Fibroblast of lung (primary cell): Measurements from ENCODE around the gene ZNF793. TPM values are rescaled to one million over a fixed set of nuclear protein-coding genes. Genes with fewer than 3 reads are reported as not detected.

Experiments
- DNase-seq, 2 donors: peaks; one replicate each; pipeline versions ENCODE4 v3.0.0 to v3.0.0-alpha.2; 2010; ENCODE audit warnings: low read depth in 2 of 2
- H2AFZ ChIP-seq: 2 replicates; pipeline ENCODE4 v1.5.1; 2012; ENCODE audit warnings: low read length, control low read depth, inconsistent platforms
- H3K27ac ChIP-seq: 2 replicates; pipeline ENCODE4 v1.5.1; 2011; ENCODE audit warnings: low read length, control low read depth; ENCODE audit not compliant: insufficient read depth
- H3K27me3 ChIP-seq: 2 replicates; pipeline ENCODE4 v1.5.1; 2011; ENCODE audit warnings: mild to moderate bottlenecking, low read length; ENCODE audit not compliant: control insufficient read depth, insufficient read depth
- H3K36me3 ChIP-seq: 2 replicates; pipeline ENCODE4 v1.5.1; 2011; ENCODE audit warnings: low read length; ENCODE audit not compliant: control insufficient read depth, insufficient read depth
- H3K4me1 ChIP-seq: 2 replicates; pipeline ENCODE4 v1.5.1; 2011; ENCODE audit warnings: low read length; ENCODE audit not compliant: control insufficient read depth, insufficient read depth; ENCODE audit errors: extremely low read depth
- H3K4me2 ChIP-seq: 2 replicates; pipeline ENCODE4 v1.5.1; 2011; ENCODE audit warnings: low read length, control low read depth; ENCODE audit not compliant: insufficient read depth; ENCODE audit errors: extremely low read depth
- H3K4me3 ChIP-seq, 4 experiments: fragments of 200-600 bp in 1 of 4; sonication (generic) in 1 of 4; replicated peaks in 1 of 4; 2 replicates each; pipeline ENCODE4 v1.5.1; 2011 to 2016; ENCODE audit warnings: low read length in 4 of 4, low read depth in 3 of 4, mild to moderate bottlenecking in 3 of 4, control low read depth in 2 of 4, inconsistent platforms in 1 of 4, mixed read lengths in 1 of 4; ENCODE audit not compliant: insufficient read depth in 1 of 4; ENCODE audit errors: control extremely low read depth in 1 of 4
- H3K79me2 ChIP-seq: 2 replicates; pipeline ENCODE4 v1.5.1; 2012; ENCODE audit warnings: mild to moderate bottlenecking, low read length, inconsistent platforms; ENCODE audit not compliant: control insufficient read depth, insufficient read depth
- H3K9ac ChIP-seq: 2 replicates; pipeline ENCODE4 v1.5.1; 2011; ENCODE audit warnings: mild to moderate bottlenecking, low read length, control low read depth; ENCODE audit not compliant: insufficient read depth
- H3K9me3 ChIP-seq: 2 replicates; pipeline ENCODE4 v1.5.1; 2012; ENCODE audit warnings: low read depth, low read length; ENCODE audit not compliant: control insufficient read depth, insufficient read depth
- H4K20me1 ChIP-seq: 2 replicates; pipeline ENCODE4 v1.5.1; 2011; ENCODE audit warnings: low read length; ENCODE audit not compliant: control insufficient read depth, insufficient read depth; ENCODE audit errors: extremely low read depth
- EZH2 ChIP-seq: IDR thresholded peaks from 2 replicates; pipeline ENCODE4 v1.5.1; 2012; ENCODE audit warnings: low read length, control low read depth, mild to moderate bottlenecking; ENCODE audit errors: missing control alignments
- polyA plus RNA-seq, 2 donors: library from polyadenylated mRNA; depleted of rRNA in 1 of 2; stranded (reverse) in 1 of 2; unstranded in 1 of 2; fragments of >200 nt; gene quantifications; 2 replicates each; pipeline ENCODE4 v1.2.1, GENCODE V29; 2011 to 2012; ENCODE audit warnings: missing spikeins in 1 of 2
- total RNA-seq: library from RNA; depleted of rRNA; stranded (reverse); fragments of >200 nt; gene quantifications from 2 replicates; pipeline ENCODE4 v1.2.1, GENCODE V29; 2014
- TF ChIP-seq, protein P1 (sequence below), 2 donors: IDR thresholded peaks in 1 of 2; conservative IDR thresholded peaks in 1 of 2; 1 replicate in 1 of 2; 2 replicates in 1 of 2; pipeline ENCODE4 v1.5.1; 2011 to 2012; ENCODE audit warnings: low read length in 2 of 2, control low read depth in 1 of 2, inconsistent platforms in 1 of 2, low read depth in 1 of 2, mild to moderate bottlenecking in 1 of 2

ZNF793 gene
- total and polyA plus RNA-seq, 2 donors (not counting 1 experiment from before 2014, with no cell fraction given): 1.7 to 5.9 TPM

DNA sequence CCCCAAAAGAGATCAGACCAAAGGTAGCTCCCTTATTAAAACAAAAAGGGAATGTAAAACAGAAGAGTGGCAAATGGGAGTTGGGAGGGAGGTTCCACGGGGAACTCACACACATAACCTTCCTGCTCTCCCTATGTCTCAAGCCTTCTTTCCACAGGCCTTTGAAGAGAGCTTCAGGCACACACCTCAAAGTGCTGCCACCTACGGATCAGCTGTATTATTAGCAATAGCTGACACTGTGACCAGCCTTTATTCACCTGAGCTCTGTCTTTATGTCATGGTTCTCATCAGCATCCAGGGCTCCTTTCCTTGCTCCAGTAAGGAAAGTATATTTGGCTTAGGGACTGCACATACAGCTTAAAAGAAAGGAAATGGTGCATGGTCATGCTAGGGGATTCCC, 76.6 kb downstream of the ZNF793 start:
- no peaks in the 10 kb centered on the region for H3K4me1 ChIP-seq
- no peak for DNase-seq
- TF ChIP-seq, protein P1, sequence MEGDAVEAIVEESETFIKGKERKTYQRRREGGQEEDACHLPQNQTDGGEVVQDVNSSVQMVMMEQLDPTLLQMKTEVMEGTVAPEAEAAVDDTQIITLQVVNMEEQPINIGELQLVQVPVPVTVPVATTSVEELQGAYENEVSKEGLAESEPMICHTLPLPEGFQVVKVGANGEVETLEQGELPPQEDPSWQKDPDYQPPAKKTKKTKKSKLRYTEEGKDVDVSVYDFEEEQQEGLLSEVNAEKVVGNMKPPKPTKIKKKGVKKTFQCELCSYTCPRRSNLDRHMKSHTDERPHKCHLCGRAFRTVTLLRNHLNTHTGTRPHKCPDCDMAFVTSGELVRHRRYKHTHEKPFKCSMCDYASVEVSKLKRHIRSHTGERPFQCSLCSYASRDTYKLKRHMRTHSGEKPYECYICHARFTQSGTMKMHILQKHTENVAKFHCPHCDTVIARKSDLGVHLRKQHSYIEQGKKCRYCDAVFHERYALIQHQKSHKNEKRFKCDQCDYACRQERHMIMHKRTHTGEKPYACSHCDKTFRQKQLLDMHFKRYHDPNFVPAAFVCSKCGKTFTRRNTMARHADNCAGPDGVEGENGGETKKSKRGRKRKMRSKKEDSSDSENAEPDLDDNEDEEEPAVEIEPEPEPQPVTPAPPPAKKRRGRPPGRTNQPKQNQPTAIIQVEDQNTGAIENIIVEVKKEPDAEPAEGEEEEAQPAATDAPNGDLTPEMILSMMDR (conservative IDR thresholded peaks at IDR 0.05 in 1 of 2, IDR thresholded peaks at IDR 0.05 in 1 of 2; ENCODE audit: low read depth in 1 of 2, low read length in 2 of 2): no peak
- no peak for TF ChIP-seq EZH2

More for the DNA sequence above, 76.6 kb downstream of the ZNF793 start:
- H3K9ac ChIP-seq: no peak overlapping the region
- no peak overlapping the region for H3K27ac ChIP-seq
- H4K20me1 ChIP-seq: no peaks in the 10 kb centered on the region
- H3K4me2 ChIP-seq: no peak overlapping the region
- H3K4me3 ChIP-seq: no peak overlapping the region
- H3K9me3 ChIP-seq: no peaks in the 10 kb centered on the region
- H3K36me3 ChIP-seq: no peaks in the 10 kb centered on the region
- no peaks in the 10 kb centered on the region for H3K27me3 ChIP-seq
- H2AFZ ChIP-seq: no peak overlapping the region
- no peaks in the 10 kb centered on the region for H3K79me2 ChIP-seq

Other genes starting within 250 kb of the ZNF793 start
- 6.6 and 8.2 TPM in 2 replicates for gene ZNF527, start 135.8 kb upstream of the ZNF793 start, total RNA-seq
- gene ZNF527, start 135.8 kb upstream of the ZNF793 start, polyA plus RNA-seq: 4.1 and 4.6 TPM in 2 replicates
- 8.5 and 11.9 TPM in 2 replicates for gene ZNF569, start 39.5 kb upstream of the ZNF793 start, total RNA-seq
- 3.0 and 4.3 TPM in 2 replicates for gene ZNF569, start 39.5 kb upstream of the ZNF793 start, polyA plus RNA-seq
- gene ZNF570, start 37.6 kb upstream of the ZNF793 start, total RNA-seq: 11.7 and 13.4 TPM in 2 replicates
- 4.1 and 5.8 TPM in 2 replicates for gene ZNF570, start 37.6 kb upstream of the ZNF793 start, polyA plus RNA-seq
- gene ZNF571, start 87.9 kb downstream of the ZNF793 start, total RNA-seq: 3.1 and 4.1 TPM in 2 replicates
- gene ZNF571, start 87.9 kb downstream of the ZNF793 start, polyA plus RNA-seq: 1.3 and 1.9 TPM in 2 replicates
- gene ZNF540, start 87.9 kb downstream of the ZNF793 start, total RNA-seq: 1.0 and 1.3 TPM in 2 replicates
- gene ZNF540, start 87.9 kb downstream of the ZNF793 start, polyA plus RNA-seq: 0.35 and 0.44 TPM in 2 replicates
- gene ZFP30, start 148.5 kb downstream of the ZNF793 start, total RNA-seq: 21.8 and 23.0 TPM in 2 replicates
- gene ZFP30, start 148.5 kb downstream of the ZNF793 start, polyA plus RNA-seq: 3.1 and 4.5 TPM in 2 replicates
- 5.9 and 6.9 TPM in 2 replicates for gene ZNF607, start 212.8 kb downstream of the ZNF793 start, total RNA-seq
- gene ZNF607, start 212.8 kb downstream of the ZNF793 start, polyA plus RNA-seq: 1.9 and 2.5 TPM in 2 replicates